GDM1 (cell line): Measurements from ENCODE around the gene KCNG2.

Experiments
- DNase-seq: peaks from one replicate; lab custom pipeline; 2025; lab: John Stamatoyannopoulos, UW

Gene KCNG2

GRCh38 chr18:79940814-79941472 lies 143.2 kb downstream of the KCNG2 start:
- no peak for DNase-seq

- no peak for DNase-seq
Measured at GRCh38 chr18:79941473-79942119, 143.9 kb downstream of the KCNG2 start.

GRCh38 chr18:79942211-79942610 lies 144.5 kb downstream of the KCNG2 start:
- DNase-seq: no peak

DNA sequence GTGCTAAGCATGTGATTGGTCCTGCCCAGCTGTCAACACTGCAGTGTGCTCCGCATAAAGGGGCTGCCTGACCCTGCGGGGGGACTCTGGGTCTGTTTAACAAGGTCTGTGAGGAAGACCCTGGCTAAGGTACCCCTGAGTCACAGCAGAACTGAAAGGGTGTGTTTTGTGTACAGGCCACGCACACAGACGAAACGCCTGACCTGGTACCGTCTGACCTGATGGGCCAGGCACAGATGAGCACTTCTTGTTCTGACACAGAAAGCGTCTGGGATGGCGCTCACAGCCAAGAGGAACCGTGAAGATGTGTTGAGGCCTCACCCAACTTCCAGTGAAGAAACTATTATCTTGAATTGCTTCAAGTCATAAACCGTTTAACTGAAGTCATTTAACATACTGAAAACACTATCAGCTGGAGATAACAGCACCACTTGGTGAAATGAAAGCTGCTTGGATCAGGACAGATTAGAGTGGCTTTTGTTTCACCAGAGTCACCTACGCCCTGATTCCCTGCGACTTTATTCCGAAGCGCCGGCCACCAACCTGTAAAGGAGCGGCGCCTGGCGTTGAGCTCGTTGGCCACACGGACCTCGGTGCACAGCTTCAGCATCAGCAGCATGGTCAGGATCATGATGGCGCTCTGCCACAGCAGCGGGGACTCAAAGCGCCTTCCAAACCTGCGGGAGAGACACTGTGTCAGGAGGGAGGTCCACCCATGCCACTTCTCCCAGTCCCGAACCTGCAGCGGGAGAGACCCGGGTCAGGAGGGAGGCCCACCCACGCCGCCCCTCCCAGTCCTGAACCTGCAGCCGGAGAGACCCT lies 145.3 kb downstream of the KCNG2 start:
- no peak for DNase-seq

- no peak for DNase-seq
Measured at GRCh38 chr18:79943608-79944125, 145.9 kb downstream of the KCNG2 start.

GRCh38 chr18:79944126-79944731 lies 146.5 kb downstream of the KCNG2 start:
- no peak for DNase-seq

DNA sequence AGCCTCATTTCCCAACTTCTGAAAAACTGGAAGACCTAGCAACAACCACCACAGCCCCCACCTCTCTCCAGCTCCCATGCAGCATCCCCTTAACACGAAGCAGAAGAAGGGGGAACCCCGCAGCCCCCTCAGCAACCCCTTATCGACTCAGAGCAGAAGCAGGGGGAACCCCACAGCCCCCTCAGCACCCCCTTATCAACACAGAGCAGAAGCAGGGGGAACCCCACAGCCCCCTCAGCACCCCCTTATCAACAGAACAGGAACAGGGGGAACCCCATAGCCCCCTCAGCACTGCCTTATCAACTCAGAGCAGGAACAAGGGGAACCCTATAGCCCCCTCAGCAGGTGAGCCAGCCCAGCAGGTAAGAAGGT lies 147.0 kb downstream of the KCNG2 start:
- no peak for DNase-seq

DNA sequence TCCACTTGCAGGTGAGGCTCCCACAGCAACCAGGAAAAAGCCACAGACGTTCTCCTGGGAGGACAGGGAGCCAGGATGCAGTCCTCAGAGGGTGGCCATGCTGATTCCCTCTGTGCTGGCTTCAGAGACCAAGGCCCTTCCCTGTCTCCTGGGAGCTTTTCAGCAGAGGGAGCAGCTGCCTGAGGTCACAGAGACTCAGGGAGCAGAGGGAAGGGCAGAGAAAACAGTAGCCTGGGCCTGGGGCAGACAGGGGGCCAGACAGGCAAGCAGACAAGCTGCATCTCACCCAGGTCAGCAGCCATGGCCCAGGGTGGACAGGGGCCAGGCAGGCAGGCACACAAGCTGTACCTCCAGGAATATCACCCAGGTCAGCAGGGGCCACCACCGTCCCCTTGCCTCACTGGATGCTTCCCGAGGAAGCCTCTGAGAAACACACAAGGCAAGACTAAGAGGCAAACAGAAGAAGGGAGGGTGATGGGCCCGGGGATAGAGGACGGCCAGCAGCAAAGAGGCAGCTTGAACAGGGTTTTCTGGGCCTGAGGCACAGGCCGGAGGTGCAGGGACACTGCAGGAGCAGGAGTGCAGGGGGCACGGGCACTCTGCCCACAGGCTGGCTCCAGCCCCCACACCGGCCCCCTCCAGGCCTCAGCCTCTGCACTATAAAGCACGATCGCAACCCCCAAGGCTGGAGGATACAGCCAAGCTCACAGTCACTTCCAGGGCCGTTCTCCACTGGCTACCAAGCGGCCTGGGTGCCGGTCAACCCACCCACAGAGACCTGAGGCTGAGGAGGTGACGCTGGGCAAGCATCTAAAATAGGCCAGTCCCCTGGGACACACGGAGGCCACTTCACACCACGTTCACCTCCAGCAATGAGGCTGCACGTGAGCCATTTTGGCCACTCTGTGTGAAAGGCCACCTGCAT lies 147.6 kb downstream of the KCNG2 start:
- no peak for DNase-seq

DNA sequence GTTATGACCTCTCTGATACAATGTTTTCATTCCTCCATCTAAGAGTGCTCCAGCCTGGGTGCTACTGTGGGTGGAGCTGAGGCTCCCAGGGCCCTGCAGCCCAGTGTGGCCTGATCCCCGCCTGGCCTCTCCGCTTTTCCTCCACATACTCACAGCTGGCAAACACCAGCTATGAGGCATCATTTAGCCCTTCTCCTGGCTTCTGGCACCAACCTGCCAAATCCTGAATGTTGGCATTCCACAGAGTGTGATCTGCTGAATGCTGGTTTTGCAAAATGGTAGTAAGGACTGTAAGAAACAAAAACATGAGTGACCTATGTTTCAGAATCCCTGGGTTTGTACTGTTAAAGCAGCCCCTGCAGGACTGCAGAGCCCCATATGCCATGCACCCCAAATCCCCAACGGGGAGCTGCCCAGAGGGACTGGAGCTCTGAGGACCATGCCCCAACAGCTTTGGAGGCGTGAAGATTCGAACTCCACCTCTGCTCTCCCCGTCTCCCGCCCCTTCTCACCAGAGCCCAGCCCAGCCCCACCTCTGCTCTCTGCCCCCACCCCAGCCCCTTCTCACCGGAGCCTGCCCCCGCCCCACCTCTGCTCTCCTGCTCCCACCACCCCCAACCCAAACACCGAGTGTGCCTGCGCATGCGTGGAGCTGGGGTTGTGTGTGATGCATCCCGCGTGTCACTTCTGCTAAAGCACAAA lies 149.5 kb downstream of the KCNG2 start:
- no peak for DNase-seq

- no peak for DNase-seq
Measured at GRCh38 chr18:79947881-79948610, 150.3 kb downstream of the KCNG2 start.

GRCh38 chr18:79948719-79949411 lies 151.1 kb downstream of the KCNG2 start:
- DNase-seq: no peak
